Adrenal gland (tissue), 12 donors: ENCODE data around the gene RBM23. TPM values are rescaled to one million over a fixed set of nuclear protein-coding genes. Genes with fewer than 3 reads are reported as not detected.

ENCODE experiments used
- DNase-seq, 7 donors: peaks; one replicate each; pipeline ENCODE4 v3.0.0-alpha.2; 2019 to 2020
- H3K27ac ChIP-seq, 5 donors: fragments of 200-600 bp; sonication (generic) in 4 of 5; 1 replicate in 3 of 5; 2 replicates in 2 of 5; pipeline versions ENCODE4 v1.5.1 to v1.8.0; 2016 to 2020; ENCODE audit warnings: mild to moderate bottlenecking in 1 of 5
- H3K27me3 ChIP-seq: fragments of 200-600 bp; 2 replicates; pipeline ENCODE4 v1.8.0; 2021
- H3K36me3 ChIP-seq, 2 donors: fragments of 200-600 bp; replicated peaks in 1 of 2; 1 replicate in 1 of 2; 2 replicates in 1 of 2; pipeline versions ENCODE4 v1.5.1 to v1.8.0; 2018 to 2022
- H3K4me1 ChIP-seq, 2 donors: fragments of 200-600 bp; replicated peaks in 1 of 2; 1 replicate in 1 of 2; 2 replicates in 1 of 2; pipeline versions ENCODE4 v1.5.1 to v1.8.0; 2018 to 2021
- H3K4me3 ChIP-seq, 4 donors: fragments of 200-600 bp; sonication (generic) in 3 of 4; one replicate each; pipeline ENCODE4 v1.5.1; 2016 to 2018
- H3K9me3 ChIP-seq, 3 donors: fragments of 200-600 bp; sonication (generic) in 1 of 3; replicated peaks in 1 of 3; 1 replicate in 2 of 3; 2 replicates in 1 of 3; pipeline versions ENCODE4 v1.5.1 to v1.8.0; 2016 to 2021
- POLR2A ChIP-seq, 2 donors: fragments of 450-650 bp; IDR thresholded peaks; one replicate each; pipeline ENCODE4 v1.6.1; 2017; ENCODE audit warnings: antibody characterized with exemption in 2 of 2, mild to moderate bottlenecking in 2 of 2, moderate library complexity in 1 of 2
- WGBS, 4 donors: extraction: QIAGEN DNeasy Blood & Tissue Kit in 2 of 4; methylation state at CpG; one replicate each; pipeline versions ENCODE4 v1.1.5 to v1.1.7; 2013 to 2017; 5-methylcytosine and 5-hydroxymethylcytosine counted together
- intact Hi-C, 2 donors: fragments of 100-400 bp; cut with DNase I; formaldehyde crosslinking; loops; one replicate each; pipeline versions ENCODE4 v1.14.1 to v1.15.0; 2022 to 2023
- polyA plus RNA-seq, 3 donors: library from polyadenylated mRNA; stranded (reverse); fragments of 200-250 nt in 2 of 3; fragments of 350-450 nt in 1 of 3; fragmentation: Illumina TruSeq in 1 of 3; extraction: RNeasy Lipid Tissue Mini Kit (QIAGEN cat#74804) in 1 of 3; gene quantifications; one replicate each; pipeline ENCODE4 v1.2.3, GENCODE V29; 2013 to 2014
- total RNA-seq, 9 donors: library from RNA; depleted of rRNA in 4 of 9; stranded (reverse); fragments of >200 nt in 4 of 9; fragments of 120-200 nt in 1 of 9; fragmentation: NEBNext Ultra II Directional in 1 of 9; extraction: Animal tissue kit (Norgen Biotek cat#: 25700) in 1 of 9; gene quantifications; one replicate each; pipeline versions ENCODE4 v1.1.0 to v1.2.4, GENCODE V29; 2013 to 2023
- TF ChIP-seq, protein P1 (sequence below), 6 experiments: fragments of 450-650 bp in 4 of 6; fragments of 200-600 bp in 2 of 6; sonication (generic) in 1 of 6; IDR thresholded peaks; 1 replicate in 5 of 6; 2 replicates in 1 of 6; pipeline versions ENCODE4 v1.5.1 to v1.8.0; 2016 to 2021; ENCODE audit warnings: antibody characterized with exemption in 6 of 6, mild to moderate bottlenecking in 2 of 6, moderate library complexity in 1 of 6
- donor health status: healthy with polysubstance abuse.
- donor health status: Bipolar disorder and iron deficiency.
- donor health status: DM: yes; HTN: yes; CAD: no.
- donor health status: DM: no; HTN: no; CAD: no.
- donor health status: DM: no; HTN: no; CAD: no.
- donor health status: DM: yes; HTN: yes; CAD: no.

Gene RBM23
- total and polyA plus RNA-seq, 12 donors, result 39.5 to 1,877 (median 80.1) TPM

DNA sequence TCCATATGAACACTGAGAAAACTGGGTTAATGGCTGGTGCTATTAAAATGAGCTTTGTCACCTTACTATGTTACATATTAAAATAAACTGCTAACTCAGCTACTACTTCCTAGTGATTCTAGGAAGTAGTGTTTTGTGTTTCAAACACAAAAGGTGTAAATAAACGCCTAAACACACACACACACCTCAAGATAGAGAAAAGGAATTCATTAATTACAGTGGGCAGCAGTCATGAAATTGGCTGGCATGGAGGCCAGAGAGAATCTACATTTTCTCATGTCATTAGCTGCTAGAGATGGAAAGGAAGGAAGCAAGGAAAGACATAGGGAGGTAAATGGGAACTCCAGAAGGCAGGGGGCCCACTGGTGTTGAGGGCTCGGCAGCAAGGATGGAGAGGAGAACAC, 11.0 kb upstream of the RBM23 start:
- H3K27me3 ChIP-seq, result no peaks in the 10 kb centered on the region
- intact Hi-C loops, result loop anchor here in 1 of 2 donors (10.0 kb wide), 1 partner anchor 55 kb away; the partner anchor contains the start of gene AJUBA
- no peaks in the 10 kb centered on the region for H3K9me3 ChIP-seq
- H3K4me1 ChIP-seq, result peaks cover 0 to 17% of the 10 kb centered on the region in 2 donors
- H3K27ac ChIP-seq, result peak overlapping the region; percentile 76 to 92 (median 82)
- TF ChIP-seq, protein P1, sequence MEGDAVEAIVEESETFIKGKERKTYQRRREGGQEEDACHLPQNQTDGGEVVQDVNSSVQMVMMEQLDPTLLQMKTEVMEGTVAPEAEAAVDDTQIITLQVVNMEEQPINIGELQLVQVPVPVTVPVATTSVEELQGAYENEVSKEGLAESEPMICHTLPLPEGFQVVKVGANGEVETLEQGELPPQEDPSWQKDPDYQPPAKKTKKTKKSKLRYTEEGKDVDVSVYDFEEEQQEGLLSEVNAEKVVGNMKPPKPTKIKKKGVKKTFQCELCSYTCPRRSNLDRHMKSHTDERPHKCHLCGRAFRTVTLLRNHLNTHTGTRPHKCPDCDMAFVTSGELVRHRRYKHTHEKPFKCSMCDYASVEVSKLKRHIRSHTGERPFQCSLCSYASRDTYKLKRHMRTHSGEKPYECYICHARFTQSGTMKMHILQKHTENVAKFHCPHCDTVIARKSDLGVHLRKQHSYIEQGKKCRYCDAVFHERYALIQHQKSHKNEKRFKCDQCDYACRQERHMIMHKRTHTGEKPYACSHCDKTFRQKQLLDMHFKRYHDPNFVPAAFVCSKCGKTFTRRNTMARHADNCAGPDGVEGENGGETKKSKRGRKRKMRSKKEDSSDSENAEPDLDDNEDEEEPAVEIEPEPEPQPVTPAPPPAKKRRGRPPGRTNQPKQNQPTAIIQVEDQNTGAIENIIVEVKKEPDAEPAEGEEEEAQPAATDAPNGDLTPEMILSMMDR (IDR thresholded peaks at IDR 0.05), result no peak
- no peak for TF ChIP-seq POLR2A (IDR thresholded peaks at IDR 0.05)
- peaks cover 0 to 19% of the 10 kb centered on the region in 2 donors for H3K36me3 ChIP-seq
- DNase-seq, result no peak
- H3K4me3 ChIP-seq, result peak overlapping the region in 3 of 4 donors; percentile 11 to 54 (median 46)
- WGBS, 4 donors, result 4 to 6% (median 6%) methylated on average over 2 of the region's 2 CpGs

- peak within 1 kb of the TSS; percentile 76 to 92 (median 82) for H3K27ac ChIP-seq
- H3K4me3 ChIP-seq, result peak within 1 kb of the TSS; percentile 46 to 84 (median 69)
- peak; percentile 99 to 100 (median 100) for DNase-seq
- 0 to 1% (median 0%) methylated on average over 25 to 51 of the region's 51 CpGs for WGBS, 4 donors
- TF ChIP-seq POLR2A (IDR thresholded peaks at IDR 0.05), result peak; percentile 56 to 85
- TF ChIP-seq, protein P1 (IDR thresholded peaks at IDR 0.05), result peak in 1 of 6 experiments; percentile 13
- H3K4me1 ChIP-seq, result peaks cover 0 to 17% of the 10 kb centered on the region in 2 donors
- peaks cover 0 to 25% of the 10 kb centered on the region in 2 donors for H3K36me3 ChIP-seq
- intact Hi-C loops, result no loop called here
- no peaks in the 10 kb centered on the region for H3K27me3 ChIP-seq
- H3K9me3 ChIP-seq, result no peaks in the 10 kb centered on the region
These were observed 10.4 kb upstream of the RBM23 start, which contains the start of gene PRMT5 for GRCh38 chr14:22929104-22929960. Gene PRMT5 (minus strand): TSS chr14:22929376. CDS start chr14:22929361, 15 bp downstream.

DNA sequence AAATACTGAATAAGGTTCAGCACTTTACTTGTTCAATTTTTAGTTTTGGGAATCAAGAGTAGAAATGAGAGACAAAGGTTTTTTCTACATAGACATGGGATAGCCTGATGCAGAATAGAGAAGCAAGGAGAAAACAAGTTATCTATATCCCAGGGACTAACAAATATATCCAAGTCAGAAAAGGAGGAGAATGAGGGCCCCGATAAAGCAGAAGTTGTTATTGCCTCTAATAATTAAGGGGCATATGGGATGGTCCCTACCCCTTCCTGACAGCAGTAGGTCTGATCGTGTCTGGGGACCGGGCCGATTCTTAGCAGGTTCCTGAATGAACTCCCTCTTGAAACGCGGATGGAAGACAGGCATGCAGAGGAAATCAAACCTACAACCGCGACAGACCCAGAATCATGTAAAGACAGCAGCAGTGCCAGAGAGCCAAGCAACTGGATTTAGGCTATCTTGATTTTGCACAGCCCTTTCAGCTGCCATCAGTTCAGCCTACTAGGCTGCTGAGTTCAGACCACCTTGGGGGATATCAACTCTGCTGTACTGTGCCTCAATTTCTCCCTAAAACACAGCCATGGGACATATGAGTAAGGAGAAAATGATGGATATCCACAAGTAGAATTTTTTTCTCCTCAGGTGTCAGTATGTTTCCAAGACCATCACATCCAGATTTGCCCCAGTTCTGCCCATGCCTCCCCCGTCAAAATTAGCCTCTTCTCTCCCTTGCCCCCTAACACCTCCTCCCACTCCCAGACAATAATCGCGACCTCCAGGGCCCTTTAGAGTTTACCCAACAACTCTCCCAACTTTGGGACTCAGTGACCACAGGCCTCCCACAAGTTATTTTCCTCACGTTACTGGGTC, 9.5 kb upstream of the RBM23 start:
- H3K4me1 ChIP-seq, result peaks cover 0 to 17% of the 10 kb centered on the region in 2 donors
- no peaks in the 10 kb centered on the region for H3K9me3 ChIP-seq
- peaks cover 0 to 34% of the 10 kb centered on the region in 2 donors for H3K36me3 ChIP-seq
- intact Hi-C loops, result no loop called here
- WGBS, 4 donors, result 12 to 17% (median 14%) methylated on average over 9 to 12 of the region's 12 CpGs
- H3K27ac ChIP-seq, result peak overlapping the region in 4 of 5 donors; percentile 52 to 92 (median 82)
- DNase-seq, result no peak
- peak overlapping the region; percentile 46 to 84 (median 69) for H3K4me3 ChIP-seq
- TF ChIP-seq, protein P1 (IDR thresholded peaks at IDR 0.05), result no peak
- TF ChIP-seq POLR2A (IDR thresholded peaks at IDR 0.05), result no peak
- no peaks in the 10 kb centered on the region for H3K27me3 ChIP-seq

- Histone ChIP-seq H3K4me1 (peaks cover 0 to 17% of the 10 kb centered on the region in 2 donors), H3K4me3 (no peak overlapping the region), H3K27ac (no peak overlapping the region), H3K27me3 (no peaks in the 10 kb centered on the region), H3K9me3 (no peaks in the 10 kb centered on the region), H3K36me3 (peaks cover 0 to 51% of the 10 kb centered on the region in 2 donors)
- 72 to 91% (median 88%) methylated on average over 4 of the region's 4 CpGs for WGBS, 4 donors
- DNase-seq, result no peak
- intact Hi-C loops, result no loop called here
- TF ChIP-seq POLR2A (IDR thresholded peaks at IDR 0.05), result no peak
- TF ChIP-seq, protein P1 (IDR thresholded peaks at IDR 0.05), result no peak
These were observed 7.4 kb upstream of the RBM23 start for GRCh38 chr14:22926316-22926715.
